ENCODE results near the gene NOS1AP. TPM values are rescaled to one million over a fixed set of nuclear protein-coding genes. Genes with fewer than 3 reads are reported as not detected.

Gene NOS1AP
- total RNA-seq, 1 experiment from 2014 or later, result 0.51 TPM

DNA sequence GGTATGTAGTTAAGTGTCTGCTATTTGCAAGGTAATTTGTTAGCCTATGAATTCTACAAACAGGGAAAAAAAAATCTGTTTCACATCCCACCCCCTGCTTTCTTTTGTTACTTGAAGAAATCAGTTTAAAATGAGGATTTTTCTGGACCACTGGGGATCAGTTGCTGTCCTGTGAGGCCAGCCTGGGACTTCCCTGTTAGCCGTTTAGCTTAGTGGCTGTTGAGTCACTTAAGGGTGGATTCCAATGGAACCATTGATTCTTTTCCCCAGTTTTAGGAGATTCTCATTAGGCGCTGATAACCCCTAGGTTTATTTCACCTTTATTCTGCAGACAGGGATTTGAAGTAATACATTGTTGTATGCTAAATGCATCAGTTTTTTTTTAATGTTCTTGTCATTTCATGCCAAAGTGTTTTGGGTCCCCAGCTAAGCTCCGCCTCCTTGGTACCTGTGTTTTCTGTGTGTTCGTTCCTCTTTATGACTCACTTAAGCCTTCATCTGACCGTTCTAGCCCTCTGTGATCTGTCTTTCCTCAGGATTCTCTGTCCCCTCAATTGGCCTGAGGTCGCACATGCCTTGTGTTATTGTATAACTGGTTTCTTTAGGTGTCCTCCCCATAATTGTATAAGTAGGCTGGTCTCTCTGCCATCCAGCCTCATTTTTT is 59.3 kb downstream of the NOS1AP start:
- Histone ChIP-seq H3K27ac (no peak overlapping the region), H3K4me1 (peaks cover 4% of the 10 kb centered on the region), H3K36me3 (no peaks in the 10 kb centered on the region), H3K9me3 (replicated peaks) (no peaks in the 10 kb centered on the region), H3K4me3 (no peak overlapping the region), H3K27me3 (peaks cover 6% of the 10 kb centered on the region; the same call in 1 of the 2 replicates)
- no peak for DNase-seq

DNA sequence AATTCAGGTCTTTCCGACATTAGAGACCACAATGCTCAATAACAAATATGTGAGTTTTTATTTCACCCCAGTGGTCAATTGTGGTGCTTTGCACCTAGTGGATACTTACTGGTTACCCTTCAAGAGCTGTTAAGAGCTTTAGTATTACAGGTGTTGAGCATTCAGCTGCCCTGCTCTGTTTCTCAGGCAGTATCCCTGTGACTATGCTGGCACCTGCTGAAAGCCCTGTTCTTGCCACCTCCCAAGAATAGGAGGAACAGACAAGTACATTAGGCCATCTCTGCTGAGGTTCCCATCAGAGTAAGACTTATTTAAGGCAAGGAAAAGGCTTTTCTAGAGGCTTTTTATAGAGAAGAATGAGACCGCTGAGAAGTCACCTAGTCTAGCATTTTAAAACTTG is 60.8 kb downstream of the NOS1AP start:
- H3K36me3 ChIP-seq, result no peaks in the 10 kb centered on the region
- peaks cover 10% of the 10 kb centered on the region for H3K4me1 ChIP-seq
- no peak overlapping the region for H3K4me3 ChIP-seq
- H3K27me3 ChIP-seq, result peaks cover 6% of the 10 kb centered on the region; the same call in 1 of the 2 replicates
- H3K9me3 ChIP-seq (replicated peaks), result no peaks in the 10 kb centered on the region
- no peak overlapping the region for H3K27ac ChIP-seq
- no peak for DNase-seq

DNA sequence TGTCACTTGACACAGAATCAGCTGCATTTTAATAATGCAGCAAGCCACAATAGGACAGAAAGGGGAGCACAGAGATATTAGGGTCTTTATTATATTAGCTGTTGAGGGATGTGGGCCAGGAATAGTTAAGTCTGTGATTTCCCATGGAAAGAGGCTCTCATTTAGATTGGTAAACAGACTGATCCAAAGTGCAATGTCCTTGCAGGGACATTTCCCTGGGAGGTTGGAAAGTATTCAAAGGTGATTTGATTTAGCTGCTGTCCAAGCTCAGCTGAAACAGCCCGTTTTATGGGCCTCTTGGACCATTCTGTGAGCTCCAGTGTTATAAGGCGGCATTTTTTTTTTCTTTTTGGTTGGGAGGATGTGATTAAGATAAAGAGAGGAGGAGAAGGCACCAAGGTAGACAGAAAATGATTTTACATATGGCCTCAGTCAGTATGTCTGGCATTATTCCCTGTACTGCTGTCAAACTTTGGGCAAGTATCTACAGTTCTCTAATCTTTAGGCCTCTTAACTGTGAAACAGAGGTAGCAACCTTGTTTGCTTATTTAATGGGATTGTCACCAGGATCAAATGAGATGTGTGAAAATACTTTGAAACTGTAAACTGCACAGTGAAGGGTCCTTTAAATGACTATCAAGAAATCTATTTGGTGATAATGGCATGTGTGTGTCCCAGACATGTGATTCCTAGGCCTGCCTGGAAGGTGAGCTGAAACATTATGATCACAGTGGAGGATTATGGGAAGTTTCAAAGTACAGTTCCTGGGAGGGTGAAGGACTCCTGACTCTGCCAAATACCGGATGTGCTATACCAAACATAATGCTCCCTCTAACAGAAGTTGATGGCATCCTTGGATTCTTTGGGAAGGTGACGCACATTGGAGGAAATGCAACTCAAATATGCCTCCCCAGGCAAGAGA is 62.2 kb downstream of the NOS1AP start:
- Histone ChIP-seq H3K4me1 (peaks cover 22% of the 10 kb centered on the region), H3K27ac (no peak overlapping the region), H3K36me3 (no peaks in the 10 kb centered on the region), H3K9me3 (replicated peaks) (no peaks in the 10 kb centered on the region), H3K27me3 (peaks cover 6% of the 10 kb centered on the region; the same call in 1 of the 2 replicates), H3K4me3 (no peak overlapping the region)
- DNase-seq, result no peak

- Histone ChIP-seq H3K4me3 (no peak overlapping the region), H3K9me3 (replicated peaks) (no peaks in the 10 kb centered on the region), H3K27ac (no peak overlapping the region), H3K4me1 (peaks cover 31% of the 10 kb centered on the region), H3K27me3 (peaks cover 6% of the 10 kb centered on the region; the same call in 1 of the 2 replicates), H3K36me3 (no peaks in the 10 kb centered on the region)
- DNase-seq, result no peak
Observed at GRCh38 chr1:162133566-162133965, 64.1 kb downstream of the NOS1AP start.

DNA sequence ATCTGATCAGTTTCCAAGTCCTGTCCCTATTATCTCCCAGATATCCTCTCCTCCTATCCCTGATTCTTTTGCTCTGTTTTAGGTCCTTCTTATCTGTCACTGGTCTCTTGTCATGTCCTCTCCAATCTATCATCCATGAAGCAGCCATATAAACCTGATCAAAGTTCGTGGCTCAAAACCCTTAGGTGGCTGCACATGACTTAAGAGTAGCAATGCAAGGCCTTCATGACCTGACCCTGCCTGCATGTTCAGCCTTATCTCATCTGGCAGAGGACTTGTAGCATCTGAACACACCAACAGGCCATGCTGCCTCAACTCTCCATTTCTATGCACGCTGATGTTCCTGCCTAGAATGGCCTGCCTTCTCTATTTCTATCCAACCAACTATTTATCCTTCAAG is 65.2 kb downstream of the NOS1AP start:
- peaks cover 6% of the 10 kb centered on the region; the same call in 1 of the 2 replicates for H3K27me3 ChIP-seq
- H3K4me3 ChIP-seq, result no peak overlapping the region
- no peaks in the 10 kb centered on the region for H3K36me3 ChIP-seq
- peaks cover 33% of the 10 kb centered on the region for H3K4me1 ChIP-seq
- no peaks in the 10 kb centered on the region for H3K9me3 ChIP-seq (replicated peaks)
- H3K27ac ChIP-seq, result no peak overlapping the region
- DNase-seq, result no peak

DNA sequence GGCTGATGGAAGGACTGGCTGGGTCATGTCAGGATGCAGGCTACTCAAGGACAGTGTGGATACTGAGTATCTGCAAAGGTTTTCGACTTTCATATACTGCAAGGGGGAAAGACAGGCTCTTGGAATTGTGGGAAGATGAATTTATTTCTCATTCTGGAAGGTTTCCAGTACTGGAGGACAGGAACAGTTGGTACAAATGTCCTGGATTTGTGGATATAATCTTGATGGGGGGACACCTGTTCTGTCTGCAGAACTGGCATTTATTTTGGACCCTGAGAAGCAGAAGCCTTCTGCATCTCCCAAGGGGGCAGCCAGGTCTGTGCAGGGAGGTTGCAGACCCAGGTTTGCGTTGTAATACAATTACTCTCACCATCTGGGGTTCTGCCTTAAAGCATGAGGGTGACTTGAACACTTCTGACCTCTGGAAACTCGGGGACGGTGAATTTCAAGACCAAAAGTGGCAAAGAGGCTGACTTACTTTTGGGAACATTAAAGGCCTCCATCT is 65.8 kb downstream of the NOS1AP start:
- Histone ChIP-seq H3K27me3 (no peaks in the 10 kb centered on the region; the same call in 1 of the 2 replicates), H3K27ac (no peak overlapping the region), H3K4me3 (no peak overlapping the region), H3K4me1 (peaks cover 33% of the 10 kb centered on the region), H3K36me3 (no peaks in the 10 kb centered on the region), H3K9me3 (replicated peaks) (no peaks in the 10 kb centered on the region)
- no peak for DNase-seq

DNA sequence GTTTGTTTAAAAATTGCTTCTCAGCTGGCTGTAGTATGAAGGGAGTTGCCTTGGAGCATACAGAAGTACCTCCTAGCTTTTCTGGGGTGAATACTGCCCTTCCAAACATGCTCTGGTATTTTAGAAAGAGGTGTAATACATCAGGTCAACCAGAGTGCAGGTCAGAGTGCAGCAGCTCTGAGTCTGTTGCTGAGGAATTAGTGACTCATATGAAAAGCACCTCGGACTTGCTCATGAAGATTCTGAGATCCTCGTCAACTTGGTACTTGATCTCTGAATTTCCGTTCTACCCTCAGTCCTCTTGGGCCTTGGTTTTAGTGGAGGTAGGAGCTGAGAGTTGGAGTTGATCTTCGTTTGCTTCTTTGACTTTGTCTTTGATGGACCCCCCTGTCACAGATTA is 67.3 kb downstream of the NOS1AP start:
- peak; percentile 14 to 30 for DNase-seq
- peaks cover 36% of the 10 kb centered on the region for H3K4me1 ChIP-seq
- no peaks in the 10 kb centered on the region for H3K27me3 ChIP-seq
- no peak overlapping the region for H3K4me3 ChIP-seq
- H3K36me3 ChIP-seq, result no peaks in the 10 kb centered on the region
- H3K9me3 ChIP-seq (replicated peaks), result no peaks in the 10 kb centered on the region
- H3K27ac ChIP-seq, result no peak overlapping the region; the same call in 1 of the 2 replicates

GRCh38 chr1:162137179-162137960 is 67.9 kb downstream of the NOS1AP start:
- Histone ChIP-seq H3K27me3 (no peaks in the 10 kb centered on the region), H3K27ac (no peak overlapping the region; the same call in 1 of the 2 replicates), H3K4me1 (peaks cover 42% of the 10 kb centered on the region), H3K9me3 (replicated peaks) (no peaks in the 10 kb centered on the region), H3K4me3 (no peak overlapping the region), H3K36me3 (no peaks in the 10 kb centered on the region)
- no peak for DNase-seq

GRCh38 chr1:162138112-162138511 is 68.6 kb downstream of the NOS1AP start:
- Histone ChIP-seq H3K9me3 (replicated peaks) (no peaks in the 10 kb centered on the region), H3K4me1 (peaks cover 49% of the 10 kb centered on the region), H3K4me3 (no peak overlapping the region), H3K27ac (no peak overlapping the region), H3K27me3 (no peaks in the 10 kb centered on the region), H3K36me3 (no peaks in the 10 kb centered on the region)
- no peak for DNase-seq

DNA sequence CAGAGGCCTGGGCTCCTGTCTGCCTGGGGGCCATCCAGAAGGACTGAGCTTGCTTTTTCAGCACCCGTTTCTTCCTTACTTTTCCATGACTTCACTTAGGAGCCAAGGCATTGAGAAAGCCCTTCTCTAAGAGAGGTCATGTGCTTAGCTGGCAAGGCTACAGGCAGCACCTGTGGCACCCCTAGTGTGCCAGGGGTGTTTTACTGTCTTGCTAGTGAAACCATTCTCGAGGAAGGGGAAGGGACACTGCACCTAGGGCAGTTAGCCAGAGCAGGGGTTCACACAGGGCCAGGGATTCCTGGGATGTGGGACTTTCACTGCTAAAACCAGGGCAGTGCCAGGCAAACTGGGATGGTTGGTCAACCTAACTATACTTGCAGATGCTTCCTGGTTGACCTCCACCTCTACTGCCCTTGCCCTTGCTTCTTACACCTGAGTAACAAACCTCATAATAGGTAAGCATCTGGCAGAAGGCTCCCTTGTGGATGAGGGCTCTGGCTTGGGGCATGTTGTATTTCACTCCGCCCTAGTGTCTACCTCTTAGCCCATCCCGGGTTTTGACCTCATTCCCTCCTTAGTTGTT is 69.2 kb downstream of the NOS1AP start:
- H3K4me1 ChIP-seq, result peaks cover 52% of the 10 kb centered on the region
- no peaks in the 10 kb centered on the region for H3K9me3 ChIP-seq (replicated peaks)

GRCh38 chr1:162139211-162139610 is 69.7 kb downstream of the NOS1AP start:
- no peak overlapping the region for H3K27ac ChIP-seq
- H3K27me3 ChIP-seq, result no peaks in the 10 kb centered on the region
- no peaks in the 10 kb centered on the region for H3K36me3 ChIP-seq
- peaks cover 53% of the 10 kb centered on the region for H3K4me1 ChIP-seq
- H3K9me3 ChIP-seq (replicated peaks), result no peaks in the 10 kb centered on the region
- no peak for DNase-seq
- no peak overlapping the region for H3K4me3 ChIP-seq

More for the DNA sequence above, 69.2 kb downstream of the NOS1AP start:
- no peak for DNase-seq
- Histone ChIP-seq H3K27ac (no peak overlapping the region), H3K27me3 (no peaks in the 10 kb centered on the region), H3K36me3 (no peaks in the 10 kb centered on the region), H3K4me3 (no peak overlapping the region)

- DNase-seq, result no peak
Observed at GRCh38 chr1:162141281-162142054, 72.0 kb downstream of the NOS1AP start.

GRCh38 chr1:162142968-162143367 is 73.5 kb downstream of the NOS1AP start:
- Histone ChIP-seq H3K27ac (peak overlapping the region; percentile 47), H3K27me3 (no peaks in the 10 kb centered on the region), H3K9me3 (replicated peaks) (no peaks in the 10 kb centered on the region), H3K36me3 (no peaks in the 10 kb centered on the region), H3K4me3 (no peak overlapping the region), H3K4me1 (peaks cover 51% of the 10 kb centered on the region)
- DNase-seq, result peak; percentile 86 to 91

More at GRCh38 chr1:162141281-162142054, 72.0 kb downstream of the NOS1AP start:
- Histone ChIP-seq H3K4me3 (no peak overlapping the region), H3K4me1 (peaks cover 61% of the 10 kb centered on the region), H3K27me3 (no peaks in the 10 kb centered on the region), H3K36me3 (no peaks in the 10 kb centered on the region), H3K9me3 (replicated peaks) (no peaks in the 10 kb centered on the region), H3K27ac (no peak overlapping the region)
